HL-60 (cell line): ENCODE results near the gene ZSCAN22.

Experiments
- DNase-seq, 2 experiments: peaks; one replicate each; pipeline ENCODE4 v3.0.0-alpha.2; 2010 to 2020; ENCODE audit warnings: low read depth in 1 of 2, low spot score in 1 of 2
- H3K27ac ChIP-seq: fragments of 250-450 bp; sonication (Bioruptor Pico); replicated peaks from 2 replicates; pipeline ENCODE4 v1.5.1; 2020; ENCODE audit warnings: mild to moderate bottlenecking, moderate library complexity
- H3K27me3 ChIP-seq: fragments of 250-450 bp; sonication (Bioruptor Pico); 2 replicates; pipeline ENCODE4 v1.5.1; 2021; ENCODE audit warnings: mild to moderate bottlenecking, moderate library complexity; ENCODE audit not compliant: insufficient read depth, poor library complexity, severe bottlenecking
- H3K4me3 ChIP-seq: replicated peaks from 2 replicates; pipeline ENCODE4 v1.5.1; 2011; ENCODE audit warnings: mild to moderate bottlenecking, control low read depth, low read length; ENCODE audit not compliant: insufficient read depth
- GABPA ChIP-seq: IDR thresholded peaks from 2 replicates; pipeline ENCODE4 v1.6.1; 2012; ENCODE audit warnings: low read depth
- POLR2AphosphoS5 ChIP-seq: IDR thresholded peaks from 2 replicates; pipeline ENCODE4 v1.6.1; 2012; ENCODE audit warnings: low read depth
- REST ChIP-seq: IDR thresholded peaks from 2 replicates; pipeline ENCODE4 v1.6.1; 2012; ENCODE audit warnings: low read depth; ENCODE audit not compliant: insufficient replicate concordance
- SPI1 ChIP-seq: IDR thresholded peaks from 2 replicates; pipeline ENCODE4 v1.6.1; 2012; ENCODE audit warnings: low read depth, mild to moderate bottlenecking, borderline replicate concordance
- TF ChIP-seq, protein P1 (sequence below): IDR thresholded peaks from one replicate; pipeline ENCODE4 v1.5.1; 2011; ENCODE audit warnings: low read length, control low read depth, inconsistent platforms; ENCODE audit not compliant: insufficient read depth

ZSCAN22 gene

DNA sequence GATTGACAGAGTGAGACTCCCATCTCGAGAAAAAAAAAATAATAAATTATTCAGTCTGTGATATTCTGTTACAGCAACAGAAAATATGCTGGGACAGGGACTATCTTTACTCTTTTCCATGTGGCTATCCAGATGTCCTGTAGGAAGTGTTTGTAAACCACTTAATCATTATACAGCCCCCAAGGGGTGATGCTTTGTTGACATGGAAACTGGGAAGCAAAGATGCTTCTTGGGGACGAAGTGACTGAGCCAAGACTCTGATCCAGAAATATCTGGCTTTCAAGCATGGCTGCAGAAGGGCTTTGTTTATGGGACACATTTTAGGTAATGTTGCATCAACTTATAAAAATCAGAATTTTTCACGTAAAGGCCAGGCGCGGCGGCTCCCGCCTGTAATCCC, 42.6 kb upstream of the ZSCAN22 start:
- no peak for DNase-seq

DNA sequence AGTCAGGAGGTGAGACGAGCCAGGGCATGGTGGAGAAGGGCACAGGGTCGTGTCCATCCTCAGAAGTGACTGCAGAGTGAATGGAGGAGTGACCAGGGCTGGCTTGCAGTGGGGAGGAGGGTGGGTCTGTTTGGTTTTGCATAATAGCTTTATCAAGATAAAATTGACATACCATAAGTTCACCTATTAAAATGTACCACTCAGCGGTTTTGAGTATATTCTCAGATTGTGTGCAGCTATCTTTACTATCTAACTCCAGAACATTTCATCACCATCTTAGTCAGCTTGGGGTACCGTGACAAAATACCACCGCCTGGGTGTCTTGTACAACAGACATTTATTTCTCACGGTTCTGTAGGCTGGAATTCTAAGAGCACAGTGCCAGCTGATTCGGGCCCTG, 34.9 kb upstream of the ZSCAN22 start:
- H3K27ac ChIP-seq, result no peak overlapping the region
- no peak overlapping the region for H3K4me3 ChIP-seq
- no peak for DNase-seq
- no peak for TF ChIP-seq POLR2AphosphoS5
- no peak for TF ChIP-seq GABPA
- TF ChIP-seq, protein P1, sequence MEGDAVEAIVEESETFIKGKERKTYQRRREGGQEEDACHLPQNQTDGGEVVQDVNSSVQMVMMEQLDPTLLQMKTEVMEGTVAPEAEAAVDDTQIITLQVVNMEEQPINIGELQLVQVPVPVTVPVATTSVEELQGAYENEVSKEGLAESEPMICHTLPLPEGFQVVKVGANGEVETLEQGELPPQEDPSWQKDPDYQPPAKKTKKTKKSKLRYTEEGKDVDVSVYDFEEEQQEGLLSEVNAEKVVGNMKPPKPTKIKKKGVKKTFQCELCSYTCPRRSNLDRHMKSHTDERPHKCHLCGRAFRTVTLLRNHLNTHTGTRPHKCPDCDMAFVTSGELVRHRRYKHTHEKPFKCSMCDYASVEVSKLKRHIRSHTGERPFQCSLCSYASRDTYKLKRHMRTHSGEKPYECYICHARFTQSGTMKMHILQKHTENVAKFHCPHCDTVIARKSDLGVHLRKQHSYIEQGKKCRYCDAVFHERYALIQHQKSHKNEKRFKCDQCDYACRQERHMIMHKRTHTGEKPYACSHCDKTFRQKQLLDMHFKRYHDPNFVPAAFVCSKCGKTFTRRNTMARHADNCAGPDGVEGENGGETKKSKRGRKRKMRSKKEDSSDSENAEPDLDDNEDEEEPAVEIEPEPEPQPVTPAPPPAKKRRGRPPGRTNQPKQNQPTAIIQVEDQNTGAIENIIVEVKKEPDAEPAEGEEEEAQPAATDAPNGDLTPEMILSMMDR, result no peak
- no peak for TF ChIP-seq REST
- TF ChIP-seq SPI1, result no peak
- H3K27me3 ChIP-seq, result no peaks in the 10 kb centered on the region

More for the DNA sequence above, 42.6 kb upstream of the ZSCAN22 start:
- Histone ChIP-seq H3K27me3 (no peaks in the 10 kb centered on the region), H3K27ac (no peak overlapping the region), H3K4me3 (no peak overlapping the region)
- TF ChIP-seq GABPA (no peak), POLR2AphosphoS5 (no peak), SPI1 (no peak), REST (no peak)
- TF ChIP-seq, protein P1, result no peak

GRCh38 chr19:58294743-58295374, 31.9 kb upstream of the ZSCAN22 start:
- DNase-seq, result no peak
- H3K4me3 ChIP-seq, result no peak overlapping the region
- no peak overlapping the region for H3K27ac ChIP-seq
- no peaks in the 10 kb centered on the region for H3K27me3 ChIP-seq
- TF ChIP-seq GABPA (no peak), REST (no peak), SPI1 (no peak), POLR2AphosphoS5 (no peak)
- TF ChIP-seq, protein P1, result no peak
